GM19395 (cell line): Measurements from ENCODE around the gene HOXA3.

ENCODE experiments used
- ATAC-seq: cut with Tn5 transposase; IDR thresholded peaks from one replicate; pipeline ENCODE4 v1.9.1; 2021; ENCODE audit warnings: mild to moderate bottlenecking, moderate library complexity; ENCODE audit not compliant: unreplicated experiment

The HOXA3 gene

GRCh38 chr7:27189997-27190748, 37.8 kb upstream of the HOXA3 start:
- no peak for ATAC-seq

GRCh38 chr7:27189295-27189996, 37.1 kb upstream of the HOXA3 start:
- ATAC-seq, result no peak

GRCh38 chr7:27188386-27189294, 36.3 kb upstream of the HOXA3 start:
- no peak for ATAC-seq

GRCh38 chr7:27187475-27188385, 35.3 kb upstream of the HOXA3 start:
- no peak for ATAC-seq

- ATAC-seq, result no peak
Observed at GRCh38 chr7:27186668-27187474, 34.5 kb upstream of the HOXA3 start.

- ATAC-seq, result no peak
Observed at GRCh38 chr7:27185854-27186667, 33.7 kb upstream of the HOXA3 start.

- no peak for ATAC-seq
Observed at GRCh38 chr7:27185013-27185853, 32.9 kb upstream of the HOXA3 start, which contains the start of gene HOXA11. HOXA11 (minus strand) TSS chr7:27185232; CDS start chr7:27185144, 88 bp downstream.

- no peak for ATAC-seq
Observed at GRCh38 chr7:27184337-27185012, 32.1 kb upstream of the HOXA3 start.

GRCh38 chr7:27183682-27184336, 31.4 kb upstream of the HOXA3 start:
- ATAC-seq, result no peak

GRCh38 chr7:27182861-27183681, 30.7 kb upstream of the HOXA3 start:
- no peak for ATAC-seq

- ATAC-seq, result no peak
Observed at GRCh38 chr7:27182285-27182841, 30.0 kb upstream of the HOXA3 start.

GRCh38 chr7:27181795-27182275, 29.5 kb upstream of the HOXA3 start:
- ATAC-seq, result no peak

- no peak for ATAC-seq
Observed at GRCh38 chr7:27180431-27181420, 28.3 kb upstream of the HOXA3 start.
